ENCODE measurements around the gene IL17F. TPM values are rescaled to one million over a fixed set of nuclear protein-coding genes. Genes with fewer than 3 reads are reported as not detected.

IL17F gene
- total RNA-seq, 2 experiments from 2014 or later, result not detected

DNA sequence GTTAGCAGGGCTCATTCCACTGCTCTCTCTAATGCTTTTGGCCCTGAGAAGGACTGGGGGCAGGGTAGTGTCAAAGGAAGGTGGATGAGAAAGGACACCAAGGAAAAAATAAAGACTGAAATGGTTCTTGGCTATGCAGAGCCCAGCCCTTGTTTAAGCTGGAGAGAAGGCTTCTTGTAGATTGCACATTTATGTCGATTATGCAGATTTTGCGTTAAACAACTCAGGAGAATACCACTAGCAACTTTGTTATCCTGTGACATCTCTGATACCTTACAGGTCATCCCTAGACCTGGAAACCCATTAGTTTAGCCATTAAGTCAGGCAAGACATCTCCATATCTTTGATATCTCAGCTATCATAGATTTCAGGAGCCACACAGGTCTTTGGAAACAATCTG is 11.1 kb upstream of the IL17F start:
- H3K79me2 ChIP-seq (ENCODE audit: insufficient read depth, low read depth, low read length), result no peaks in the 10 kb centered on the region
- ChIA-PET CTCF (ENCODE audit: unreplicated experiment) (interaction anchor here (0.9 kb wide), 1 partner anchor 27 kb away, joined by 3 read pairs; no protein-coding TSS in a partner anchor), POLR2A (interaction anchor here (0.6 to 2.2 kb wide), 2 partner anchors 9 to 418 kb away, joined by 4 to 6 read pairs; no protein-coding TSS in a partner anchor)
- no TSS peak for BruUV-seq (replicated peaks)
- H3K4me3 ChIP-seq (ENCODE audit: low read depth, low read length, poor library complexity, severe bottlenecking), result no peak overlapping the region
- H3K9me2 ChIP-seq (ENCODE audit: insufficient read depth, low read length), result no peaks in the 10 kb centered on the region
- TF ChIP-seq EZH2phosphoT487 (IDR thresholded peaks at IDR 0.05; ENCODE audit: borderline replicate concordance, low read depth, low read length), result no peak
- TF ChIP-seq, protein P1, sequence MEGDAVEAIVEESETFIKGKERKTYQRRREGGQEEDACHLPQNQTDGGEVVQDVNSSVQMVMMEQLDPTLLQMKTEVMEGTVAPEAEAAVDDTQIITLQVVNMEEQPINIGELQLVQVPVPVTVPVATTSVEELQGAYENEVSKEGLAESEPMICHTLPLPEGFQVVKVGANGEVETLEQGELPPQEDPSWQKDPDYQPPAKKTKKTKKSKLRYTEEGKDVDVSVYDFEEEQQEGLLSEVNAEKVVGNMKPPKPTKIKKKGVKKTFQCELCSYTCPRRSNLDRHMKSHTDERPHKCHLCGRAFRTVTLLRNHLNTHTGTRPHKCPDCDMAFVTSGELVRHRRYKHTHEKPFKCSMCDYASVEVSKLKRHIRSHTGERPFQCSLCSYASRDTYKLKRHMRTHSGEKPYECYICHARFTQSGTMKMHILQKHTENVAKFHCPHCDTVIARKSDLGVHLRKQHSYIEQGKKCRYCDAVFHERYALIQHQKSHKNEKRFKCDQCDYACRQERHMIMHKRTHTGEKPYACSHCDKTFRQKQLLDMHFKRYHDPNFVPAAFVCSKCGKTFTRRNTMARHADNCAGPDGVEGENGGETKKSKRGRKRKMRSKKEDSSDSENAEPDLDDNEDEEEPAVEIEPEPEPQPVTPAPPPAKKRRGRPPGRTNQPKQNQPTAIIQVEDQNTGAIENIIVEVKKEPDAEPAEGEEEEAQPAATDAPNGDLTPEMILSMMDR (conservative IDR thresholded peaks at IDR 0.05; ENCODE audit: low read length), result no peak
- no peaks in the 10 kb centered on the region for H3K4me1 ChIP-seq (ENCODE audit: insufficient read depth, low read length, poor library complexity, severe bottlenecking)
- no peak overlapping the region for H2AFZ ChIP-seq (ENCODE audit: low read length)
- no peak for DNase-seq (ENCODE audit: low spot score)
- peaks cover 6% of the 10 kb centered on the region; the same call in 1 of the 2 replicates for H3K36me3 ChIP-seq (ENCODE audit: insufficient read depth, low read length)
- H3K9me3 ChIP-seq (ENCODE audit: low read length), result no peaks in the 10 kb centered on the region
- H4K20me1 ChIP-seq (ENCODE audit: insufficient read depth, low read length), result no peaks in the 10 kb centered on the region
- no peak overlapping the region for H3K4me2 ChIP-seq (ENCODE audit: low read length)
- intact Hi-C loops (cut with micrococcal nuclease; ENCODE audit: unreplicated experiment), result no loop called here
- H3K27ac ChIP-seq (ENCODE audit: low read depth, low read length, poor library complexity, severe bottlenecking), result no peak overlapping the region

DNA sequence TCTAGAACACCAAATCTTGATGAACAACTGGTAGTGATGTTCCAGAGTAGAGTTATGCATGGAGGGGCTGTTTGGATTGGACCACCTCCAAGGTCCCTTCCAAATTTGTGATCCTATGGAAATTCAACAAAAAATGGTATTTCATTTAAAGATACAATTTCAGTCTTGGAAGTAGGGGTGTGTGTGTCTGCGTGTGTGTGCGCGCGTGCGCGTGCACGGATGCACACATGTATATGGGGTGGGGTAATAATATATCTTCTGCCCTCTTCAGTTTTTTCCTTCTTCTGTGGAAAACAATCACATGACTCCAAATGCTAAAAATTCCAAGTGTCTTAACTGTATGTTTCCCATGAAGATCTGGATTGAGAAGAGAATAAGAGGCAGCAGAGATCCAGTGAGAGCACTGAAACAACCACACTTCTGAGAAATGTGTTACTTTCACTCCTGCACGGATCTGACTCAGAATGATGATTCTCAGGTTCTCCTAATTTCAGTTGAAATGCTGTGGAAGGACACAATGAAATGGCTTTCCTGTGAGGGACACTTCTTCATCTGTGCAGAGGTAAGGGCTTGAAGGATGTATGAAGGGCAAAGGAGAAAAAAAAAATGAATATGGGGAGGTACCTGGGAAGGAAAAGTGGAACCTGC is 10.6 kb upstream of the IL17F start:
- no peak overlapping the region for H3K4me3 ChIP-seq (ENCODE audit: low read depth, low read length, poor library complexity, severe bottlenecking)
- no peak overlapping the region for H3K4me2 ChIP-seq (ENCODE audit: low read length)
- no peaks in the 10 kb centered on the region for H4K20me1 ChIP-seq (ENCODE audit: insufficient read depth, low read length)
- no peaks in the 10 kb centered on the region for H3K79me2 ChIP-seq (ENCODE audit: insufficient read depth, low read depth, low read length)
- POLR2A ChIA-PET, result interaction anchor here (0.6 to 2.2 kb wide), 2 partner anchors 9 to 419 kb away, joined by 4 to 6 read pairs; no protein-coding TSS in a partner anchor
- no peaks in the 10 kb centered on the region for H3K9me2 ChIP-seq (ENCODE audit: insufficient read depth, low read length)
- intact Hi-C loops (cut with micrococcal nuclease; ENCODE audit: unreplicated experiment), result no loop called here
- no peaks in the 10 kb centered on the region for H3K4me1 ChIP-seq (ENCODE audit: insufficient read depth, low read length, poor library complexity, severe bottlenecking)
- no peaks in the 10 kb centered on the region for H3K9me3 ChIP-seq (ENCODE audit: low read length)
- H3K36me3 ChIP-seq (ENCODE audit: insufficient read depth, low read length), result peaks cover under 1% of the 10 kb centered on the region; the same call in 1 of the 2 replicates
- no TSS peak for BruUV-seq (replicated peaks)
- no peak overlapping the region for H2AFZ ChIP-seq (ENCODE audit: low read length)
- no peak for TF ChIP-seq EZH2phosphoT487 (IDR thresholded peaks at IDR 0.05; ENCODE audit: borderline replicate concordance, low read depth, low read length)
- TF ChIP-seq, protein P1 (conservative IDR thresholded peaks at IDR 0.05; ENCODE audit: low read length), result no peak
- DNase-seq (ENCODE audit: low spot score), result no peak
- no peak overlapping the region for H3K27ac ChIP-seq (ENCODE audit: low read depth, low read length, poor library complexity, severe bottlenecking)
- CTCF ChIA-PET (ENCODE audit: unreplicated experiment), result interaction anchor here (0.9 kb wide), 1 partner anchor 28 kb away, joined by 3 read pairs; no protein-coding TSS in a partner anchor

DNA sequence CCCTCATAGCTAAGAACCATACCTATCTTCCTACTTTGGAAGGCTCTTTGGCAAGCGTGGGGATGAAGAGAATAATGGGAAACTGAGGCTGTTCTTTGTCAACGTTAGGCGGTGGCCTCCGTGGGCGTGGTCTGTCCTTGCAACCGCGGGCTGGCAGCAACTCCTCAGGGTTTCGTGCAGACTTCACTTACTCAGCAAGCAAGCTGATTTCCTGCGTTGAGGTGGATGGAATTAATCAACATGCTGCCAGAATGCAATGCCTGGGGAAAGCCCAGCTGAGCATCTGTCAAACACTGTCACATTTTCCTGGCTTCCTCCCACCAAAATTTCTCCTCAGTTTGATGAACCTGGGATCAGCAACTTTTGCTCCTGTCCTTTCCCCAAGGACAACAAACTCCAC is 9.2 kb upstream of the IL17F start:
- DNase-seq (ENCODE audit: low spot score), result no peak
- Histone ChIP-seq H3K36me3 (ENCODE audit: insufficient read depth, low read length) (no peaks in the 10 kb centered on the region), H2AFZ (ENCODE audit: low read length) (no peak overlapping the region), H3K9me3 (ENCODE audit: low read length) (no peaks in the 10 kb centered on the region), H3K9me2 (ENCODE audit: insufficient read depth, low read length) (no peaks in the 10 kb centered on the region), H3K4me3 (ENCODE audit: low read depth, low read length, poor library complexity, severe bottlenecking) (no peak overlapping the region), H3K27ac (ENCODE audit: low read depth, low read length, poor library complexity, severe bottlenecking) (no peak overlapping the region), H4K20me1 (ENCODE audit: insufficient read depth, low read length) (no peaks in the 10 kb centered on the region), H3K79me2 (ENCODE audit: insufficient read depth, low read depth, low read length) (no peaks in the 10 kb centered on the region), H3K4me2 (ENCODE audit: low read length) (no peak overlapping the region), H3K4me1 (ENCODE audit: insufficient read depth, low read length, poor library complexity, severe bottlenecking) (no peaks in the 10 kb centered on the region)
- BruUV-seq (replicated peaks), result no TSS peak
- ChIA-PET CTCF (ENCODE audit: unreplicated experiment) (no interaction called here), POLR2A (interaction anchor here (0.6 to 2.2 kb wide), 6 partner anchors 8 to 445 kb away, joined by 3 to 7 read pairs (median 4); no protein-coding TSS in a partner anchor)
- intact Hi-C loops (cut with micrococcal nuclease; ENCODE audit: unreplicated experiment), result no loop called here
- TF ChIP-seq, protein P1 (conservative IDR thresholded peaks at IDR 0.05; ENCODE audit: low read length), result no peak
- TF ChIP-seq EZH2phosphoT487 (IDR thresholded peaks at IDR 0.05; ENCODE audit: borderline replicate concordance, low read depth, low read length), result no peak
